B cell (primary cell): Measurements from ENCODE around the gene CACNG4. TPM values are rescaled to one million over a fixed set of nuclear protein-coding genes. Genes with fewer than 3 reads are reported as not detected.

Experiments
- ATAC-seq: fragments of 200-7000 bp; cut with Tn5 transposase; one replicate; pipeline ENCODE4 v1.10.0; 2021; ENCODE audit warnings: low read depth, mild to moderate bottlenecking, moderate number of reproducible peaks, moderate library complexity
- CTCF ChIA-PET: fragments of 350-600 bp; sonication (Branson Sonifier 250); formaldehyde crosslinking; loops from one replicate; lab custom pipeline; 2021; ENCODE audit warnings: antibody characterized with exemption, inconsistent platforms; lab: Charles Lee
- POLR2A ChIA-PET: fragments of 350-600 bp; sonication (Branson Sonifier 250); formaldehyde crosslinking; loops from one replicate; lab custom pipeline; 2021; ENCODE audit warnings: antibody characterized with exemption; lab: Charles Lee
- DNase-seq: peaks from one replicate; pipeline ENCODE4 v3.0.0; 2013
- H2AFZ ChIP-seq: 2 replicates; pipeline ENCODE4 v1.6.1; 2012; ENCODE audit warnings: mild to moderate bottlenecking, low read depth, low read length; ENCODE audit not compliant: insufficient read depth, poor library complexity, severe bottlenecking
- H3K27ac ChIP-seq, 2 donors: 1 replicate in 1 of 2; 2 replicates in 1 of 2; pipeline ENCODE4 v1.5.1; 2012 to 2013; ENCODE audit warnings: low read length in 2 of 2, mild to moderate bottlenecking in 2 of 2, moderate library complexity in 1 of 2
- H3K27me3 ChIP-seq, 4 experiments: fragments of 200-600 bp in 1 of 4; sonication (generic) in 1 of 4; replicated peaks in 1 of 4; 1 replicate in 2 of 4; 2 replicates in 2 of 4; pipeline versions ENCODE4 v1.6.1 to v1.7.0; 2013 to 2016; ENCODE audit warnings: low read length in 3 of 4, mild to moderate bottlenecking in 2 of 4, mixed read lengths in 1 of 4, moderate library complexity in 1 of 4; ENCODE audit not compliant: insufficient read depth in 4 of 4, control insufficient read depth in 3 of 4; ENCODE audit errors: control extremely low read depth in 1 of 4
- H3K36me3 ChIP-seq, 2 experiments: replicated peaks in 1 of 2; 1 replicate in 1 of 2; 2 replicates in 1 of 2; pipeline versions ENCODE4 v1.6.1 to v1.7.1; 2013; ENCODE audit warnings: low read length in 1 of 2; ENCODE audit not compliant: insufficient read depth in 2 of 2, control insufficient read depth in 1 of 2; ENCODE audit errors: control extremely low read depth in 1 of 2, extremely low read depth in 1 of 2
- H3K4me1 ChIP-seq, 2 donors: fragments of 200-600 bp in 1 of 2; sonication (generic) in 1 of 2; 1 replicate in 1 of 2; 2 replicates in 1 of 2; pipeline versions ENCODE4 v1.5.1 to v1.6.1; 2013 to 2017; ENCODE audit warnings: low read length in 2 of 2; ENCODE audit not compliant: control insufficient read depth in 2 of 2, insufficient read depth in 2 of 2
- H3K4me2 ChIP-seq: replicated peaks from 2 replicates; pipeline ENCODE3; 2012; ENCODE audit warnings: mild to moderate bottlenecking, low read depth, low read length; ENCODE audit not compliant: poor library complexity, severe bottlenecking
- H3K4me3 ChIP-seq, 5 experiments: fragments of 200-600 bp in 1 of 5; sonication (generic) in 1 of 5; 1 replicate in 3 of 5; 2 replicates in 2 of 5; pipeline versions ENCODE4 v1.5.1 to v1.7.0; 2011 to 2016; ENCODE audit warnings: low read length in 4 of 5, mild to moderate bottlenecking in 4 of 5, low read depth in 2 of 5, control low read depth in 1 of 5, moderate library complexity in 1 of 5; ENCODE audit not compliant: insufficient read depth in 1 of 5; ENCODE audit errors: control extremely low read depth in 1 of 5, extremely low read depth in 1 of 5
- H3K79me2 ChIP-seq: fragments of 200-600 bp; sonication (generic); one replicate; pipeline ENCODE4 v1.6.0; 2016; ENCODE audit warnings: low read length; ENCODE audit not compliant: control insufficient read depth, insufficient read depth
- H3K9ac ChIP-seq: fragments of 200-600 bp; sonication (generic); 2 replicates; pipeline ENCODE4 v1.6.1; 2017; ENCODE audit warnings: mild to moderate bottlenecking, low read length, moderate library complexity
- H3K9me3 ChIP-seq, 3 donors: one replicate each; pipeline versions ENCODE4 v1.6.1 to v1.7.1; 2013; ENCODE audit warnings: low read length in 2 of 3; ENCODE audit not compliant: control insufficient read depth in 2 of 3, insufficient read depth in 1 of 3; ENCODE audit errors: control extremely low read depth in 1 of 3
- H4K20me1 ChIP-seq: 2 replicates; pipeline ENCODE4 v1.6.0; 2012; ENCODE audit warnings: mild to moderate bottlenecking, low read length; ENCODE audit not compliant: insufficient read depth, control insufficient read depth, poor library complexity, severe bottlenecking
- H3K27ac Mint-ChIP-seq: one replicate; pipeline ENCODE4 v1.8.0; 2021; ENCODE audit warnings: mixed read lengths
- H3K27me3 Mint-ChIP-seq: one replicate; pipeline ENCODE4 v1.8.0; 2021; ENCODE audit warnings: mixed read lengths
- H3K4me1 Mint-ChIP-seq: one replicate; pipeline ENCODE4 v1.8.0; 2021; ENCODE audit warnings: mixed read lengths
- H3K4me3 Mint-ChIP-seq: one replicate; pipeline ENCODE4 v1.8.0; 2021; ENCODE audit warnings: mixed read lengths
- H3K9me3 Mint-ChIP-seq: one replicate; pipeline ENCODE4 v1.8.0; 2022; ENCODE audit warnings: mixed read lengths; ENCODE audit not compliant: insufficient read depth
- EZH2 ChIP-seq: IDR thresholded peaks from 2 replicates; pipeline ENCODE4 v1.6.1; 2012; ENCODE audit warnings: borderline replicate concordance, low read depth, mild to moderate bottlenecking, moderate library complexity, low read length; ENCODE audit not compliant: insufficient read depth, poor library complexity, severe bottlenecking
- WGBS: methylation state at CpG from one replicate; pipeline ENCODE4 v1.1.5; 2013; ENCODE audit warnings: missing lambda C conversion rate; ENCODE audit not compliant: insufficient coverage; 5-methylcytosine and 5-hydroxymethylcytosine counted together
- intact Hi-C: fragments of 100-400 bp; cut with micrococcal nuclease; formaldehyde crosslinking; loops from one replicate; pipeline ENCODE4 v1.10.0; 2022
- polyA plus RNA-seq: library from polyadenylated mRNA; depleted of rRNA; stranded (reverse); fragments of >200 nt; gene quantifications from 2 replicates; pipeline ENCODE4 v1.2.3, GENCODE V29; 2012
- total RNA-seq, 2 donors: library from RNA; stranded (reverse); fragments of 120-200 nt in 1 of 2; gene quantifications; 1 replicate in 1 of 2; 2 replicates in 1 of 2; pipeline versions ENCODE4 v1.2.3 to v1.2.4, GENCODE V29; 2013 to 2022
- TF ChIP-seq, protein P1 (sequence below): fragments of 200-600 bp; IDR thresholded peaks from one replicate; pipeline ENCODE4 v1.8.0; 2022; ENCODE audit warnings: antibody characterized with exemption, mild to moderate bottlenecking

CACNG4 gene
- total and polyA plus RNA-seq, 2 donors (not counting 1 experiment from before 2014, with no cell fraction given), result not detected

GRCh38 chr17:66935717-66936116 is 28.8 kb upstream of the CACNG4 start:
- TF ChIP-seq, protein P1, sequence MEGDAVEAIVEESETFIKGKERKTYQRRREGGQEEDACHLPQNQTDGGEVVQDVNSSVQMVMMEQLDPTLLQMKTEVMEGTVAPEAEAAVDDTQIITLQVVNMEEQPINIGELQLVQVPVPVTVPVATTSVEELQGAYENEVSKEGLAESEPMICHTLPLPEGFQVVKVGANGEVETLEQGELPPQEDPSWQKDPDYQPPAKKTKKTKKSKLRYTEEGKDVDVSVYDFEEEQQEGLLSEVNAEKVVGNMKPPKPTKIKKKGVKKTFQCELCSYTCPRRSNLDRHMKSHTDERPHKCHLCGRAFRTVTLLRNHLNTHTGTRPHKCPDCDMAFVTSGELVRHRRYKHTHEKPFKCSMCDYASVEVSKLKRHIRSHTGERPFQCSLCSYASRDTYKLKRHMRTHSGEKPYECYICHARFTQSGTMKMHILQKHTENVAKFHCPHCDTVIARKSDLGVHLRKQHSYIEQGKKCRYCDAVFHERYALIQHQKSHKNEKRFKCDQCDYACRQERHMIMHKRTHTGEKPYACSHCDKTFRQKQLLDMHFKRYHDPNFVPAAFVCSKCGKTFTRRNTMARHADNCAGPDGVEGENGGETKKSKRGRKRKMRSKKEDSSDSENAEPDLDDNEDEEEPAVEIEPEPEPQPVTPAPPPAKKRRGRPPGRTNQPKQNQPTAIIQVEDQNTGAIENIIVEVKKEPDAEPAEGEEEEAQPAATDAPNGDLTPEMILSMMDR, result no peak
- no peak for TF ChIP-seq EZH2
- Mint-ChIP-seq H3K27ac (no peak overlapping the region), H3K4me1 (no peaks in the 10 kb centered on the region), H3K27me3 (peaks cover 14% of the 10 kb centered on the region), H3K9me3 (peaks cover 17% of the 10 kb centered on the region), H3K4me3 (no peak overlapping the region)
- no peak overlapping the region for H2AFZ ChIP-seq
- peaks cover 0 to 28% (median 2%) of the 10 kb centered on the region in 3 donors for H3K9me3 ChIP-seq
- no peaks in the 10 kb centered on the region for H3K79me2 ChIP-seq
- peaks cover 0 to 3% (median under 1%) of the 10 kb centered on the region in 4 experiments for H3K27me3 ChIP-seq
- ChIA-PET POLR2A (interaction anchor here (0.7 kb wide), 1 partner anchor 50 kb away, joined by 5 read pairs; no protein-coding TSS in a partner anchor), CTCF (no interaction called here)
- no peaks in the 10 kb centered on the region for H4K20me1 ChIP-seq
- H3K9ac ChIP-seq, result no peak overlapping the region
- no CpG with 5 or more reads among the region's 2 CpGs for WGBS
- no peak overlapping the region for H3K27ac ChIP-seq
- DNase-seq (no peak), ATAC-seq (no peak)
- no peaks in the 10 kb centered on the region for H3K36me3 ChIP-seq
- no peak overlapping the region for H3K4me3 ChIP-seq
- H3K4me1 ChIP-seq, result no peaks in the 10 kb centered on the region
- intact Hi-C loops, result no loop called here
- H3K4me2 ChIP-seq, result no peak overlapping the region

- H3K27ac Mint-ChIP-seq, result no peak overlapping the region
- Histone ChIP-seq H3K9me3 (peaks cover 0 to 42% (median 2%) of the 10 kb centered on the region in 3 donors), H3K27me3 (peaks cover 0 to 10% (median 2%) of the 10 kb centered on the region in 4 experiments), H2AFZ (no peak overlapping the region), H3K4me3 (no peak overlapping the region), H4K20me1 (no peaks in the 10 kb centered on the region), H3K4me1 (no peaks in the 10 kb centered on the region), H3K36me3 (no peaks in the 10 kb centered on the region), H3K27ac (no peak overlapping the region), H3K79me2 (no peaks in the 10 kb centered on the region), H3K9ac (no peak overlapping the region), H3K4me2 (no peak overlapping the region)
- H3K4me1 Mint-ChIP-seq, result no peaks in the 10 kb centered on the region
- WGBS, result 82% methylated on average over 8 of the region's 10 CpGs
- H3K27me3 Mint-ChIP-seq, result peaks cover 28% of the 10 kb centered on the region
- no peak for ATAC-seq
- H3K9me3 Mint-ChIP-seq, result peaks cover 17% of the 10 kb centered on the region
- ChIA-PET POLR2A (no interaction called here), CTCF (no interaction called here)
- DNase-seq, result no peak
- no peak for TF ChIP-seq EZH2
- TF ChIP-seq, protein P1, result no peak
- intact Hi-C loops, result no loop called here
- no peak overlapping the region for H3K4me3 Mint-ChIP-seq
Measured at GRCh38 chr17:66938656-66939055, 25.9 kb upstream of the CACNG4 start.
